NCI-H82 (cell line): Measurements from ENCODE around the gene APEX2.
"Not testable (repeated sequence)": the region's sequence is repeated elsewhere in the genome, so short reads cannot be mapped to it uniquely, and the experiment has no call there.

Experiments
- DNase-seq: peaks from one replicate; lab custom pipeline; 2025; lab: John Stamatoyannopoulos, UW

The APEX2 gene

GRCh38 chrX:55011294-55011693 is 11.1 kb downstream of the APEX2 start:
- no peak for DNase-seq

GRCh38 chrX:55014897-55015299 is 14.7 kb downstream of the APEX2 start:
- DNase-seq = no peak

- DNase-seq = no peak
Observed at GRCh38 chrX:55026143-55026542, 26.0 kb downstream of the APEX2 start.

GRCh38 chrX:55026840-55027239 is 26.7 kb downstream of the APEX2 start:
- DNase-seq = no peak

- no peak for DNase-seq
Observed at GRCh38 chrX:55028040-55028439, 27.9 kb downstream of the APEX2 start.

GRCh38 chrX:55028611-55029010 is 28.4 kb downstream of the APEX2 start:
- DNase-seq = no peak

- no peak for DNase-seq
Observed at GRCh38 chrX:55029291-55029690, 29.1 kb downstream of the APEX2 start.

GRCh38 chrX:55030271-55031205 is 30.4 kb downstream of the APEX2 start, which contains the start of gene ALAS2:
TSS of gene ALAS2 (minus strand) at chrX:55030977. CDS start at chrX:55026000, 4,977 bp downstream.
- DNase-seq = no peak

- no peak for DNase-seq
Observed at GRCh38 chrX:55033429-55033828, 33.3 kb downstream of the APEX2 start.

- DNase-seq = no peak
Observed at GRCh38 chrX:55039471-55039870, 39.3 kb downstream of the APEX2 start.

- no peak for DNase-seq
Observed at GRCh38 chrX:55041514-55041913, 41.4 kb downstream of the APEX2 start.

- DNase-seq = not testable (repeated sequence)
Observed at GRCh38 chrX:55050599-55050998, 50.4 kb downstream of the APEX2 start.

- DNase-seq = no peak
Observed at GRCh38 chrX:55056820-55057674, 56.9 kb downstream of the APEX2 start.

- peak; percentile 43 for DNase-seq
Observed at GRCh38 chrX:55057675-55058249, 57.6 kb downstream of the APEX2 start.
